TTC549 (cell line): Measurements from ENCODE around the gene METTL2A.
"Not testable (repeated sequence)": the region's sequence is repeated elsewhere in the genome, so short reads cannot be mapped to it uniquely, and the experiment has no call there.

ENCODE experiments used
- FAIRE-seq: peaks from 2 replicates; lab custom pipeline; 2012; peaks lifted over from hg19 to GRCh38; lab: Jason Lieb, UNC

The METTL2A gene

GRCh38 chr17:62471380-62471880 lies 47.7 kb downstream of the METTL2A start:
- not testable (repeated sequence) for FAIRE-seq

- FAIRE-seq, result not testable (repeated sequence)
These were observed 49.6 kb downstream of the METTL2A start for GRCh38 chr17:62473030-62473982.

GRCh38 chr17:62477111-62477510 lies 53.4 kb downstream of the METTL2A start:
- not testable (repeated sequence) for FAIRE-seq

GRCh38 chr17:62477718-62478408 lies 54.2 kb downstream of the METTL2A start:
- FAIRE-seq, result not testable (repeated sequence)

GRCh38 chr17:62478424-62478879 lies 54.8 kb downstream of the METTL2A start, which contains the start of gene TLK2:
TLK2 (plus strand) TSS chr17:62478825; CDS start chr17:62481126, 2,301 bp downstream.
- no peak for FAIRE-seq

DNA sequence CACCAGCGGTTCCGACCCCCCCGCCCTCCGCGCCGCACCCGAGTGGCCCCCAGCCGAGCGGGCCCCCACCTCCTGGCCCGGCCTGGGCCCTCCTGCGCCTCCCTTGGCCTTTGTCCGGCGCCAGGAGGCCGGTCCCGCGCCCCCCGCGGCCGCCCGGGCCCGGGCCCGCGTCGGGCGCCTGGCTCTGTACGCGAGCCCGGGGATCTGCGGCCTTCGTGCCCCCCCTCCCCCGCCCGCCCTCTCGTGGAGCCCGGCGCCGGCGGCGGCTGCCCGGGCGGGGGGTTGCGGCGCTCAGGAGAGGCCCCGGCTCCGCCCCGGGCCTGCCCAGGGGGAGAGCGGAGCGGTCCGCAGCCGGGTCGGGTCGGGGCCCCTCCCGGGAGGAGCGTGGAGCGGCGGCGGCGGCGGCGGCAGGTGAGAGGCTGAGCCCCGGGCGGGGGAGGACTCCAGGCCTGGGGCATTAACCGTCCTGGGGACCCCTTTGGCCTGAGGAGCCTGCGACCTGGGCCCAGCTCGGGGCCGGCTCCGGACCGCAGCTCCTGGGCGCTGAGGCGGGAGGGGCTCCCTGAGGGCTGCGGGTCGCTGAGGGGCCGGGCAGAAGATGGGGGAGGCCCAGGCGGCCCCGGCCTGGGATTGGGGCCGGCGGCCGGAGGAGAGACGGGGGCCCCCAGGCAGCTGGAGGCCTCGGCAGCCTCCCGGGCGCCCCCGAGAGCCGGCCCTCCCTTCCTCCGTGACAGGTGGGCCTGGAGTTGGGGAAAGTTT lies 55.4 kb downstream of the METTL2A start:
- FAIRE-seq, result not testable (repeated sequence)

GRCh38 chr17:62479639-62480258 lies 56.1 kb downstream of the METTL2A start:
- FAIRE-seq, result not testable (repeated sequence)

DNA sequence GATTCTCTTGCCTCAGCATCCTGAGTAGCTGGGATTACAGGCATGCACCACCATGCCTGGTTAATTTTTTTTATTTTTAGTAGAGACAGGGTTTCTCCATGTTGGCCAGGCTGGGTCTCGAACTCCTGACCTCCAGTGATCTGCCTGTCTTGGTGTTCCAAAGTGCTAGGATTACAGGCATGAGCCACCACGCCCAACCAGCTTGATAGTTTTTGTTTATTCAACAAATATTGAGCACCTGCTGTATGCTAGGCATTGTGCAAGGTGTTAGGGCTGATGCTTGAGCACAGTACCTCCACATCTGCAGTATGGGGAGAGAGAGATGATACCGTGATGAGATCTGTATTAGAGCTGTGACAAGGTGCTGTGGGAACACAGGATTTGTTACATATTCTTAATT lies 58.9 kb downstream of the METTL2A start:
- FAIRE-seq, result not testable (repeated sequence)

- FAIRE-seq, result not testable (repeated sequence)
These were observed 67.3 kb downstream of the METTL2A start for GRCh38 chr17:62490990-62491389.

DNA sequence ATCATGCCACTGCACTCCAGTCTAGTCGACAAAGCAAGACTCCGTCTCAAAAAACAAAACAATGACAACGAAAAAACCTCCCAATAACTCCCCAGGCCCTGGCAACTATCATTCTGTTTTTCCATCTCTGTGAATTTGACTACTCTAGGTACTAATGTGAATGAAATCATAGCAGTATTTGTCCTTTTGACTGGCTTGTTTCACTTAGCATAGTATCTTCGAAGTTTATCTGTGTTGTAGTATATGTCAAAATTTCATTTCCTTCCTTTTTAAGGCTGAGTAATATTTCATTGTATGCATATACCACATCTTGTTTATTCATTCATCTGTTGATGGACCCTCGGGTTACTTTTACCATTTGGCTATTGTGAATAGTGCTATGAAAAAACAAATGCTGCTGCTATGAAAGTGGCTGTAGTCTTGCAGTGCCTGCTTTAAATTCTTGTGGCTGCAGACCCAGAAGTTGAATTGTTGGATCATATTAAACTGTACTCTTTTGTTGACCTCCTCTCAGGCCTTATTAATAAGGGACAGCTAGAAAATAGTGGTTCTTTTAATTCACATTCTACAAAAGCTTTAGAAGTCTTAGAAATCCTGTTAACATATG lies 69.5 kb downstream of the METTL2A start:
- not testable (repeated sequence) for FAIRE-seq

DNA sequence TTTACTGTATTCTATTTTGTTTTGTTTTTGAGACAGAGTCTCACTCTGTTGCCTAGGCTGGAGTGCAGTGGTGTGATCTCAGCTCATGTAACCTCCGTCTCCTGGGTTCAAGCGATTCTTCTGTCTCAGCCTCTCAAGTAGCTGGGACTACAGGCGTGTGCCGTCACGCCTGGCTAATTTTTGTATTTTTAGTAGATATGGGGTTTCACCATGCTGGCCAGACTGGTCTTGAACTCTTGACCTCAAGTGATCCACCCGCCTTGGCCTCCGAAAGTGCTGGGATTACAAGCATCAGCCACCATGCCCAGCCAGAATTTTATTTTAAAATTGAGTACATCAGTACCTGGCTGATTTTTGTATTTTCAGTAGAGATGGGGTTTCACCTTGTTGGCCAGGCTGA lies 70.4 kb downstream of the METTL2A start:
- not testable (repeated sequence) for FAIRE-seq

DNA sequence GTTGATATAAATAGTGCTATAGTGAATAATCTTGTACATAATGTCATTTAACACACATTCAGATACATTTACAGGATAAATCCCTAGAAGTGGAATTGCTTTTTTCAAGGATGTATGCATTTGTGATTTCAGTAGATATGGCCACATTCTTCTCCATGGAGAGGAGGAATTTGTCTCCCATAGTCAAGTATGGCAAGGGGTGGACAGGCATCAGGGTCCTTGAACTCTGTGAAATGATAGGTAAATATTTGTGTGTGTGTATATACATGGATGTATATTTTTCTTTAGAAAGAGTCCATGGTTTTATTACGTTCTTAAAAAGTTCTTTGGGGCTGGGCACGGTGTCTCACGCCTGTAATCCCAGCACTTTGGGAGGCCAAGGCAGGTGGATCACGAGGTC lies 72.6 kb downstream of the METTL2A start:
- not testable (repeated sequence) for FAIRE-seq

DNA sequence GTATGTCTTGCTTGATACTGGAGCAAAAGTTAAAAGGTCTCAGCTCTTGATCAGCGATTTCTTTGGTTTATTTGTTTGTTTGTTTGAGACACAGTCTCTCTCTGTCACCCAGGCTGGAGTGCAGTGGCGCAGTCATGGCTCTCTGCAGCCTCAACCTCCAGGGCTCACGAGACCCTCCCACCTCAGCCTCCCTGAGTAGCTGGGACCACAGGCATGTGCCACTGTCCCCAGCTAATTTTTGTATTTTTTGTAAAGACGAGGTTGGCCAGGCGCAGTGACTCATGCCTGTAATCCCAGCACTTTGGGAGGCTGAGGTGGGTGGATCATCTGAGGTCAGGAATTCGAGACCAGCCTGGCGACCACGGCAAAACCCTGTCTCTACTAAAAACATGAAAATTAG lies 75.1 kb downstream of the METTL2A start:
- FAIRE-seq, result not testable (repeated sequence)
